Astrocyte (in vitro differentiated cells and primary cell): ENCODE data around the gene CCDC187.

ENCODE experiments used
- EZH2 ChIP-seq: IDR thresholded peaks from 2 replicates; pipeline ENCODE4 v1.6.1; 2012; ENCODE audit warnings: mild to moderate bottlenecking, low read length, inconsistent platforms; ENCODE audit not compliant: insufficient read depth
- TF ChIP-seq, protein P1 (sequence below): IDR thresholded peaks from 2 replicates; pipeline ENCODE4 v1.5.1; 2011; ENCODE audit warnings: low read depth, mild to moderate bottlenecking, inconsistent platforms, low read length, moderate library complexity; ENCODE audit not compliant: insufficient read depth

GRCh38 chr9:136260936-136261472, 42.9 kb downstream of the CCDC187 start:
- TF ChIP-seq, protein P1, sequence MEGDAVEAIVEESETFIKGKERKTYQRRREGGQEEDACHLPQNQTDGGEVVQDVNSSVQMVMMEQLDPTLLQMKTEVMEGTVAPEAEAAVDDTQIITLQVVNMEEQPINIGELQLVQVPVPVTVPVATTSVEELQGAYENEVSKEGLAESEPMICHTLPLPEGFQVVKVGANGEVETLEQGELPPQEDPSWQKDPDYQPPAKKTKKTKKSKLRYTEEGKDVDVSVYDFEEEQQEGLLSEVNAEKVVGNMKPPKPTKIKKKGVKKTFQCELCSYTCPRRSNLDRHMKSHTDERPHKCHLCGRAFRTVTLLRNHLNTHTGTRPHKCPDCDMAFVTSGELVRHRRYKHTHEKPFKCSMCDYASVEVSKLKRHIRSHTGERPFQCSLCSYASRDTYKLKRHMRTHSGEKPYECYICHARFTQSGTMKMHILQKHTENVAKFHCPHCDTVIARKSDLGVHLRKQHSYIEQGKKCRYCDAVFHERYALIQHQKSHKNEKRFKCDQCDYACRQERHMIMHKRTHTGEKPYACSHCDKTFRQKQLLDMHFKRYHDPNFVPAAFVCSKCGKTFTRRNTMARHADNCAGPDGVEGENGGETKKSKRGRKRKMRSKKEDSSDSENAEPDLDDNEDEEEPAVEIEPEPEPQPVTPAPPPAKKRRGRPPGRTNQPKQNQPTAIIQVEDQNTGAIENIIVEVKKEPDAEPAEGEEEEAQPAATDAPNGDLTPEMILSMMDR, result no peak
- TF ChIP-seq EZH2, result no peak
